ENCODE results near the gene SSH3. TPM values are rescaled to one million over a fixed set of nuclear protein-coding genes. Genes with fewer than 3 reads are reported as not detected.

SSH3 gene
- total and polyA plus RNA-seq, 2 of the 8 experiments (the other 6 are each of a cell fraction or from before 2014, with no cell fraction given), result 16.9 to 19.8 TPM

GRCh38 chr11:67255353-67255752 lies 48.0 kb upstream of the SSH3 start:
- H3K27me3 ChIP-seq (replicated peaks in 1 of 4; ENCODE audit: control insufficient read depth in 3 of 4, extremely low read depth in 1 of 4, insufficient read depth in 3 of 4, low read length in 3 of 4), result no peaks in the 10 kb centered on the region; a peak in 1 of 7 replicates
- 93% methylated on average over 10 of the region's 10 CpGs; no CpG with 5 or more reads in 1 of the 2 experiments for WGBS, 2 experiments (ENCODE audit: extremely low coverage in 1 of 2, insufficient coverage in 1 of 2, insufficient read length in 1 of 2, insufficient replicate concordance in 2 of 2, low coverage in 1 of 2, low lambda C conversion rate in 2 of 2, missing lambda C conversion rate in 1 of 2)
- TF ChIP-seq TCF12 (IDR thresholded peaks at IDR 0.05; ENCODE audit: low read depth, low read length), result no peak
- no peak for TF ChIP-seq SIRT6 (IDR thresholded peaks at IDR 0.05; ENCODE audit: low read length)
- no peak for TF ChIP-seq NANOG (IDR thresholded peaks at IDR 0.05; ENCODE audit: insufficient read depth, low read depth, low read length, poor library complexity, severe bottlenecking)
- TF ChIP-seq POLR2A (IDR thresholded peaks at IDR 0.05; ENCODE audit: control extremely low read depth in 1 of 2, low read depth in 2 of 2, low read length in 2 of 2), result no peak
- no peak for TF ChIP-seq POU5F1 (IDR thresholded peaks at IDR 0.05; ENCODE audit: low read depth, low read length)
- TF ChIP-seq SIX5 (IDR thresholded peaks at IDR 0.05; ENCODE audit: low read depth, low read length), result no peak
- no peak for TF ChIP-seq CBX8 (IDR thresholded peaks at IDR 0.05; ENCODE audit: borderline replicate concordance, low read depth, low read length)
- no peak for TF ChIP-seq SAP30 (IDR thresholded peaks at IDR 0.05; ENCODE audit: insufficient read depth, insufficient replicate concordance, low read length)
- no peak for TF ChIP-seq CREB1 (IDR thresholded peaks at IDR 0.05)
- TF ChIP-seq SRF (IDR thresholded peaks at IDR 0.05; ENCODE audit: low read depth, low read length), result no peak

More at GRCh38 chr11:67255353-67255752, 48.0 kb upstream of the SSH3 start:
- H4K5ac ChIP-seq (ENCODE audit: insufficient read length, low read depth, low read length), result no peak overlapping the region
- no peak overlapping the region for H3K9ac ChIP-seq (replicated peaks in 1 of 4; ENCODE audit: extremely low read depth in 1 of 4, low read depth in 3 of 4, low read length in 3 of 4)
- peaks cover 0 to 12% of the 10 kb centered on the region in 2 experiments for H4K20me1 ChIP-seq (replicated peaks in 1 of 2; ENCODE audit: control insufficient read depth in 1 of 2, insufficient read depth in 2 of 2, low read length in 2 of 2)
- no peak overlapping the region for H2BK15ac ChIP-seq (ENCODE audit: low read length)
- POLR2A ChIA-PET (ENCODE audit: partially characterized antibody), result interaction anchor here (1.3 to 2.8 kb wide), 2 partner anchors 11 to 16 kb away, joined by 3 to 15 read pairs; no protein-coding TSS in a partner anchor
- no peak for DNase-seq (ENCODE audit: low read depth in 1 of 2, low spot score in 2 of 2)
- no peak overlapping the region for H3K23ac ChIP-seq (ENCODE audit: insufficient read length)
- no peak overlapping the region for H2AFZ ChIP-seq (ENCODE audit: low read length)
- H3K4me3 ChIP-seq (ENCODE audit: extremely low read depth in 1 of 4, insufficient read depth in 2 of 4, low read depth in 3 of 4, low read length in 4 of 4), result no peak overlapping the region
- H3K56ac ChIP-seq (replicated peaks; ENCODE audit: insufficient read length, low read depth, low read length), result no peak overlapping the region
- no peak overlapping the region; the same call in 1 of the 2 replicates for H2BK5ac ChIP-seq (ENCODE audit: low read depth, low read length)
- CTCF ChIA-PET (ENCODE audit: partially characterized antibody), result interaction anchor here (1.1 to 1.3 kb wide), 3 partner anchors 62 to 170 kb away, joined by 3 to 4 read pairs (median 3); no protein-coding TSS in a partner anchor
- H4K91ac ChIP-seq (replicated peaks; ENCODE audit: insufficient read length, low read length), result no peak overlapping the region
- H4K8ac ChIP-seq (ENCODE audit: extremely low read depth, insufficient read depth, low read length), result no peak overlapping the region
- no peak for FAIRE-seq
- H3K27ac ChIP-seq (ENCODE audit: low read depth, low read length), result no peak overlapping the region
- no peak overlapping the region for H2AK5ac ChIP-seq (ENCODE audit: low read depth, low read length)
- no peak overlapping the region for H2BK20ac ChIP-seq (ENCODE audit: low read length)
- H3K4me2 ChIP-seq (ENCODE audit: insufficient read depth in 1 of 2, low read depth in 2 of 2, low read length in 2 of 2), result no peak overlapping the region
- H3K79me2 ChIP-seq (ENCODE audit: control insufficient read depth in 1 of 2, insufficient read depth in 2 of 2, low read length in 2 of 2), result no peaks in the 10 kb centered on the region
- H3K23me2 ChIP-seq (ENCODE audit: low read depth, low read length), result no peaks in the 10 kb centered on the region; the same call in 1 of the 2 replicates
- H2BK12ac ChIP-seq (ENCODE audit: low read depth, low read length), result no peak overlapping the region
- no peaks in the 10 kb centered on the region for H3K9me3 ChIP-seq (ENCODE audit: insufficient read depth in 2 of 2, low read depth in 1 of 2, low read length in 1 of 2)
- no peak overlapping the region for H2BK120ac ChIP-seq (replicated peaks; ENCODE audit: low read depth, low read length)
- H3K14ac ChIP-seq (ENCODE audit: insufficient read length), result no peak overlapping the region
- H3K18ac ChIP-seq (ENCODE audit: extremely low read depth, low read length), result no peak overlapping the region
- peaks cover 48 to 65% (median 61%) of the 10 kb centered on the region in 4 experiments for H3K36me3 ChIP-seq (ENCODE audit: control insufficient read depth in 2 of 4, insufficient read depth in 4 of 4, low read length in 3 of 4)
- H3K4ac ChIP-seq (replicated peaks; ENCODE audit: insufficient read length, low read depth, low read length), result no peak overlapping the region
- no peaks in the 10 kb centered on the region for H3K4me1 ChIP-seq (replicated peaks in 1 of 4; ENCODE audit: control insufficient read depth in 3 of 4, insufficient read depth in 4 of 4, low read length in 3 of 4)
- H3K79me1 ChIP-seq (ENCODE audit: low read depth, low read length), result peaks cover 2% of the 10 kb centered on the region; the same call in 1 of the 2 replicates
